ENCODE data around the gene GJB2.
A peak's percentile ranks its signal among the peaks of the same experiment; 100 is the strongest.

GJB2 gene

GRCh38 chr13:20192836-20193161, at the start of gene GJB2:
Gene GJB2 (minus strand): TSS chr13:20192938. CDS start chr13:20189581, 3,357 bp downstream.
- peak; percentile 44 for DNase-seq
- Mint-ChIP-seq H3K27me3 (peaks cover 87% of the 10 kb centered on the region), H3K36me3 (no peaks in the 10 kb centered on the region), H3K4me1 (peaks cover 28% of the 10 kb centered on the region), H3K27ac (no peak within 1 kb of the TSS), H3K9me3 (no peaks in the 10 kb centered on the region), H3K4me3 (peak within 1 kb of the TSS; percentile 68)
- CTCF ChIA-PET = no interaction called here

DNA sequence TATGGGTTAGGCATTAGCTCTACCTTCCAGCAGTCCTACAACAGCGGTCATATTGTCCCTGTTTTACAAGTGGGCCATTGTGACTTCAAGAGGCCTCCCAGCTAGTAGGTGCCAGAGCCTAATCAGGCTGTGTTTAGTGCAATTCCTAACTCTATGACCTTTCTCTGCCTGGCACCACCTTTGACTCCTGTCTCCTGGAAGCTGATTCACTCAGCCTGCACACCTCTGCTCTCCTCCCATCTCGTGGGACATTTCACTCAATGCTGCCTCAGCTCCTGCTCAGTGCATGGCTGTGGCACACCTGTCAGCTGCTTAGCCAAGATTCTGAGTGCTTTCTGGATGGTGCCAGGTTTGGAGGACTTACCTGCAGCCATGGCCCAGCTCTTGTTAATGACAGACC, 48.9 kb upstream of the GJB2 start:
- CTCF ChIA-PET = no interaction called here
- no peak overlapping the region for H3K4me3 Mint-ChIP-seq

GRCh38 chr13:20239748-20240147, 47.0 kb upstream of the GJB2 start:
- CTCF ChIA-PET = no interaction called here
- Mint-ChIP-seq H3K4me1 (peaks cover 7% of the 10 kb centered on the region), H3K27me3 (peaks cover 53% of the 10 kb centered on the region), H3K4me3 (no peak overlapping the region), H3K36me3 (peaks cover 2% of the 10 kb centered on the region), H3K9me3 (peaks cover 1% of the 10 kb centered on the region), H3K27ac (no peak overlapping the region)
- DNase-seq = no peak

More for the DNA sequence above, 48.9 kb upstream of the GJB2 start:
- peaks cover 7% of the 10 kb centered on the region for H3K4me1 Mint-ChIP-seq
- no peak overlapping the region for H3K27ac Mint-ChIP-seq
- DNase-seq = no peak
- H3K36me3 Mint-ChIP-seq = peaks cover 2% of the 10 kb centered on the region
- peaks cover 41% of the 10 kb centered on the region for H3K27me3 Mint-ChIP-seq
- peaks cover 2% of the 10 kb centered on the region for H3K9me3 Mint-ChIP-seq

- peaks cover 73% of the 10 kb centered on the region for H3K27me3 Mint-ChIP-seq
- H3K36me3 Mint-ChIP-seq = peaks cover 2% of the 10 kb centered on the region
- H3K27ac Mint-ChIP-seq = no peak overlapping the region
- H3K4me3 Mint-ChIP-seq = peak overlapping the region; percentile 29
- H3K4me1 Mint-ChIP-seq = peaks cover 23% of the 10 kb centered on the region
- CTCF ChIA-PET = no interaction called here
- no peaks in the 10 kb centered on the region for H3K9me3 Mint-ChIP-seq
- DNase-seq = no peak
Observed at GRCh38 chr13:20232556-20233277, 40.0 kb upstream of the GJB2 start.

DNA sequence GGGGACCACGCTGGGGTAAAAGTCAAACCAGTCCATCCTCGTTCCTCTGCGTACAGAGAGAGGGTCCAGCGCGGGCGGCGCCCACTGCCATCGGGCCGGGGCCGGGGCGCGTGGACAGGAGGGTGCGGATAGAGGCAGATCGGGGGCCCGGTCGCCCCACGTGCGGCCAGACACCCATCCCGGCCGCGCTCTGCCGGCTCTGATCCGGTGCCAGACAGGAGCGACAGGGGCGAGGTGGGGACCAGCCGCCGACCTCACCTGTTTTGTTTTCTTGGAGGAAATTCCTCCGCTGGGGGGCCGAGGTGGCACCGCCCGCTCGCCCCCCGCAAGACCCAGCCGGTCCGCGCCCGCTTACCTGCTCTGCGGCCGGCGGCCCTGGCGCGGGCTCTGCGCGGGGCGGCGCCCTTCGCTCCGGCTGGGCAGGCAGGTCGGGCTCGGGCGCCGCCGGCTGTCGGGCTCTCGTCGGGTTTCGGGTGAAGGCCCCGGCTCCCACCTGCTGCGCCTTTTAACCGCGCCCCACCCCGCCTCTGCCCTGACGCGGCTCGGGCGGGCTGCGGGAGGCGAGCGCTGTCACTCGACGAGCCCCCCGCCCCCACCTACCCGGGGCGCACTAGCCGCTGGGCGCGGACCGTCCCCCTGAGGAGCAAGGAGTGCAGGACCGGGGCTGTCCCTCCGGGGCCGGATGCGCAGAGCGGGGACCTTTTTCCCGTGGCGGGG, 39.3 kb upstream of the GJB2 start, which contains the start of gene GJB6:
TSS of gene GJB6 (minus strand) at position 481 of the 717 bp plus-strand sequence. CDS start 8,839 bp downstream, outside the sequence.
- Mint-ChIP-seq H3K4me3 (peak within 1 kb of the TSS; percentile 78), H3K27ac (peak within 1 kb of the TSS; percentile 72), H3K4me1 (peaks cover 23% of the 10 kb centered on the region), H3K27me3 (peaks cover 74% of the 10 kb centered on the region), H3K9me3 (no peaks in the 10 kb centered on the region), H3K36me3 (peaks cover 2% of the 10 kb centered on the region)
- peak; percentile 64 for DNase-seq
- CTCF ChIA-PET = no interaction called here

- Mint-ChIP-seq H3K4me1 (peaks cover 23% of the 10 kb centered on the region), H3K9me3 (no peaks in the 10 kb centered on the region), H3K4me3 (peak overlapping the region; percentile 78), H3K27me3 (peaks cover 77% of the 10 kb centered on the region), H3K36me3 (peaks cover 2% of the 10 kb centered on the region), H3K27ac (peak overlapping the region; percentile 72)
- peak; percentile 41 for DNase-seq
- CTCF ChIA-PET = no interaction called here
Observed at GRCh38 chr13:20230913-20231838, 38.4 kb upstream of the GJB2 start.

GRCh38 chr13:20227730-20228129, 35.0 kb upstream of the GJB2 start:
- no peak for DNase-seq
- Mint-ChIP-seq H3K4me3 (no peak overlapping the region), H3K9me3 (no peaks in the 10 kb centered on the region), H3K27ac (no peak overlapping the region), H3K27me3 (peaks cover 71% of the 10 kb centered on the region), H3K36me3 (peaks cover 2% of the 10 kb centered on the region), H3K4me1 (peaks cover 20% of the 10 kb centered on the region)
- CTCF ChIA-PET = interaction anchor here (0.6 kb wide), 1 partner anchor 47 kb away, joined by 3 read pairs; no protein-coding TSS in a partner anchor

DNA sequence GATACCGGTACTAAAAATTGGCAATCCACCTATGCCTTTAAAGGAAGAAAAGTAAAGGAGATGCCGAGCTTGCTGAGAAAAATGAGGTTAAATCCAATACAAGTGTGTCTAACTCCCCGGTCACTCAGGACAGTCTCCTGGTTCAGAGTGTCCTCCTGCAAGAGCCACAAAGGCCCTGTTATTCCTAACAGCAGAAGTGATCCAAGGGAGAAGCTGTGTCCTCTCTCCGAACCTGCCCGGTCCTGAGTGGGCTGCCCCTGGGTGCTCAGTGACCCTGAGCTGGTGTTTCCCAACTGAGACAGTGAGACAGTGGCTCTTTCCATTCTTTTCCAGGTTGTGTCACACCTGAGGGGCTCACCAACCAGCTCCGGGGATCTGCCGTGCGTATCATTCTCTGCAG, 34.5 kb upstream of the GJB2 start:
- Mint-ChIP-seq H3K27ac (no peak overlapping the region), H3K27me3 (peaks cover 66% of the 10 kb centered on the region), H3K36me3 (peaks cover 2% of the 10 kb centered on the region), H3K4me3 (no peak overlapping the region), H3K4me1 (peaks cover 20% of the 10 kb centered on the region), H3K9me3 (no peaks in the 10 kb centered on the region)
- CTCF ChIA-PET = interaction anchor here (1.0 kb wide), 1 partner anchor 233 kb away, joined by 3 read pairs; no protein-coding TSS in a partner anchor
- DNase-seq = no peak

- CTCF ChIA-PET = no interaction called here
- no peak for DNase-seq
- no peaks in the 10 kb centered on the region for H3K9me3 Mint-ChIP-seq
- H3K27me3 Mint-ChIP-seq = peaks cover 36% of the 10 kb centered on the region
- H3K27ac Mint-ChIP-seq = no peak overlapping the region
- H3K4me1 Mint-ChIP-seq = peaks cover 25% of the 10 kb centered on the region
- no peak overlapping the region for H3K4me3 Mint-ChIP-seq
- peaks cover 2% of the 10 kb centered on the region for H3K36me3 Mint-ChIP-seq
Observed at GRCh38 chr13:20222553-20222952, 29.8 kb upstream of the GJB2 start.

DNA sequence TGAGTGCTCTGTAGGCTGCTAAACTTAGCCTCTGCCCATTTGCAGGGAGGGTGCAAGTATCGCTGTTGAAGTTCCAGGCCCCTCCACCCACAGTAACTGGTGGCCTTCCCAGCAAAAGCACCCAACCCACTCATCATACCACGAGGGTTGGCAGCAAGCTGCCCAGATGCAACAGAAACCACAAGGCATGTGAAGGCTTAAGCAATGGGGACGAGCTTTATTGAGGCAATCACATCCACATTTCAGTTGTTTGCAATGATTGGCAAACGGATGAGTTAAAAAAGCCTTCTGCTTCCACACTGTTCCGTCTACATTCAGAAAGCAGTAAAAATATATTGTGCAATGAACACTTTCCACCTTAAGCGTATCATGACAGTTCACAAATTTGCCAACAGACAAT, 29.0 kb upstream of the GJB2 start:
- Mint-ChIP-seq H3K36me3 (peaks cover 2% of the 10 kb centered on the region), H3K27me3 (peaks cover 30% of the 10 kb centered on the region), H3K27ac (no peak overlapping the region), H3K9me3 (no peaks in the 10 kb centered on the region), H3K4me3 (no peak overlapping the region), H3K4me1 (peaks cover 25% of the 10 kb centered on the region)
- no peak for DNase-seq
- CTCF ChIA-PET = no interaction called here

DNA sequence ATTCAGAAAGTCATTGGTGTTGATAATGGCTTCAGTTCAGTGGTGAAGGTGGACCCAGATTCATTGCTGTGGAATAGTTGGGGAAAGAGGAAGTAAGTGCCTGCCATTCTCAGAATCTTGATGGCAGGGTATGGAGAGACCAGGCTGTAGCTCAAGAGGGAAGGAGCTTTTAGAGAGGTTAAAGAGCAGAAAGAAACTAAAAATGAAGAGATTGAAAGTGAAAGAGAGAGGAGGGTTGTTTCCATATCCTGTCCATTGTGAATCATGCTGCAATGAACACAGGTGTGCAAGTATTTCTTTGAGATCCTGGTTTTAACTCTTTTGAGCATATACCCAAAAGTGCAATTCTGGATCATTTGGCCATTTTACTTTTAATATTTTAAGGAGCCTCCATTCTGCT, 26.8 kb upstream of the GJB2 start:
- CTCF ChIA-PET = interaction anchor here (2.1 kb wide), 1 partner anchor 22 kb away, joined by 9 read pairs; no protein-coding TSS in a partner anchor
- Mint-ChIP-seq H3K36me3 (peaks cover 2% of the 10 kb centered on the region), H3K27ac (peak overlapping the region; percentile 90), H3K9me3 (no peaks in the 10 kb centered on the region), H3K4me3 (peak overlapping the region; percentile 20), H3K4me1 (peaks cover 25% of the 10 kb centered on the region), H3K27me3 (peaks cover 26% of the 10 kb centered on the region)
- DNase-seq = peak; percentile 27

DNA sequence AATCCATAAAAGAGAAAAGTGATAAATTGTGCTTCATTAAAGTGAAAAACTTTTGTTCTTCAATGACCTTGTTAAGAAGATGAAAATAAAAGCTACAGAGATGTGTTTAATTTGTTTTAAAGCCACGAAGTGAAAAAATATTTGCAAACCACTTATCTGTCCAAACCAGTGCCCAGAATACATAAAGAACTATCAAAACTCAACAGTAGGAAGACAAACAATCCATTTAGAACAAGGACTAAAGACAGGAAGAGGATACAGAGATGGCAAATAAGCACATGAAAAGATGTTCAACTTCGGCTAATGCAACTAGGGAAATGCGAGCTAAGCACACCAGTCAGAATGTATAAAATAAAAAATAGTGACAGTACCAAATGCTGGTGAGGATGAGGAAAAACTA, 24.4 kb upstream of the GJB2 start:
- Mint-ChIP-seq H3K36me3 (peaks cover 2% of the 10 kb centered on the region), H3K9me3 (no peaks in the 10 kb centered on the region), H3K4me3 (no peak overlapping the region), H3K27me3 (peaks cover 29% of the 10 kb centered on the region), H3K27ac (no peak overlapping the region), H3K4me1 (peaks cover 25% of the 10 kb centered on the region)
- CTCF ChIA-PET = interaction anchor here (1.4 kb wide), 1 partner anchor 18 kb away, joined by 4 read pairs; no protein-coding TSS in a partner anchor
- no peak for DNase-seq

GRCh38 chr13:20209948-20210347, 17.2 kb upstream of the GJB2 start:
- H3K4me1 Mint-ChIP-seq = peaks cover 2% of the 10 kb centered on the region
- H3K4me3 Mint-ChIP-seq = no peak overlapping the region
- no peak overlapping the region for H3K27ac Mint-ChIP-seq
- H3K36me3 Mint-ChIP-seq = no peaks in the 10 kb centered on the region
- DNase-seq = no peak
- H3K9me3 Mint-ChIP-seq = no peaks in the 10 kb centered on the region
- H3K27me3 Mint-ChIP-seq = peaks cover 67% of the 10 kb centered on the region
- CTCF ChIA-PET = no interaction called here

DNA sequence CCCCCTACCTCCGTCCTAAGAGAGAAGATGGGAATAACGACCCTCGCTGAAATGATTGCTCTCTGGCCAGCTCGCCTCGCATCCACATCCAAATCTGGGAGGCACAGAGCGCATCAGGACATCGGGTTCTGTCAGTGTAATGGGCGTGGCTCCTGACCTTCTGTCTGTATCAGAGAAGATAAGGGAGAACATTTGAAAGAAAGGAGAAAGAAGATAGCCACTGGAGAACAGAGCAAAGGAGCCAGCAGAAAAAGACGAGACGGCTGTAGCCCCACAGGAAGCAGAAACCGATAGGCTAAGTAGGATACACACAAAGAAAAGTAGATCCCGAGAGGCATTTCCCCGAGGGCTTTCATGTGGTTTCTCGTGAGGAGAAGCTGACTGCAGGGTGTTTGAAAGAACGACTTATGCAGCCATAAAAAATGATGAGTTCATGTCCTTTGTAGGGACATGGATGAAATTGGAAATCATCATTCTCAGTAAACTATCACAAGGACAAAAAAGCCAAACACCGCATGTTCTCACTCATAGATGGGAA, 14.0 kb upstream of the GJB2 start:
- Mint-ChIP-seq H3K27ac (no peak overlapping the region), H3K9me3 (peaks cover under 1% of the 10 kb centered on the region), H3K27me3 (peaks cover 62% of the 10 kb centered on the region), H3K4me1 (peaks cover 2% of the 10 kb centered on the region), H3K36me3 (no peaks in the 10 kb centered on the region), H3K4me3 (no peak overlapping the region)
- CTCF ChIA-PET = no interaction called here
- no peak for DNase-seq
